Mammary epithelial cell (primary cell): ENCODE data around the gene CPN1.

Experiments used
- CTCF ChIP-seq, 2 donors: IDR thresholded peaks in 1 of 2; conservative IDR thresholded peaks in 1 of 2; 2 replicates each; pipeline ENCODE4 v1.5.1; 2011 to 2012; ENCODE audit warnings: inconsistent platforms in 2 of 2, low read length in 2 of 2, mild to moderate bottlenecking in 2 of 2, control low read depth in 1 of 2, low read depth in 1 of 2; ENCODE audit not compliant: insufficient read depth in 1 of 2; ENCODE audit errors: extremely low read depth in 1 of 2
- EZH2 ChIP-seq: IDR thresholded peaks from 2 replicates; pipeline ENCODE4 v1.6.1; 2012; ENCODE audit warnings: low read length, inconsistent platforms, borderline replicate concordance

GRCh38 chr10:100100651-100101184 is 19.0 kb upstream of the CPN1 start:
- peak; percentile 13 to 37 for TF ChIP-seq CTCF (conservative IDR thresholded peaks at IDR 0.05 in 1 of 2, IDR thresholded peaks at IDR 0.05 in 1 of 2; ENCODE audit: extremely low read depth in 1 of 2, insufficient read depth in 1 of 2, low read depth in 1 of 2, low read length in 2 of 2)
- TF ChIP-seq EZH2, result no peak
